HCT116 (cell line): Measurements from ENCODE around the gene KCNV2.

Experiments used
- ATF3 ChIP-seq: IDR thresholded peaks from 2 replicates; pipeline ENCODE4 v1.6.1; 2012
- CEBPB ChIP-seq: IDR thresholded peaks from 2 replicates; pipeline ENCODE4 v1.6.1; 2012; ENCODE audit warnings: low read depth
- CTCF ChIP-seq, 3 experiments: fragments of 200-600 bp in 1 of 3; sonication (generic) in 1 of 3; IDR thresholded peaks in 2 of 3; conservative IDR thresholded peaks in 1 of 3; 2 replicates each; pipeline ENCODE4 v1.5.1; 2012 to 2017; ENCODE audit warnings: low read depth in 2 of 3, low read length in 2 of 3, antibody characterized with exemption in 1 of 3, borderline replicate concordance in 1 of 3, control low read depth in 1 of 3, mild to moderate bottlenecking in 1 of 3, mixed read lengths in 1 of 3, mixed run types in 1 of 3, moderate library complexity in 1 of 3; ENCODE audit not compliant: insufficient read depth in 1 of 3
- EZH2 ChIP-seq: fragments of 200-600 bp; sonication (generic); IDR thresholded peaks from 2 replicates; pipeline ENCODE4 v1.6.1; 2017; ENCODE audit warnings: antibody characterized with exemption, mixed run types
- EZH2phosphoT487 ChIP-seq: fragments of 200-600 bp; IDR thresholded peaks from 2 replicates; pipeline ENCODE4 v1.6.1; 2018; ENCODE audit warnings: antibody characterized with exemption, borderline replicate concordance
- JUND ChIP-seq: IDR thresholded peaks from 2 replicates; pipeline ENCODE4 v1.6.1; 2012
- POLR2A ChIP-seq: IDR thresholded peaks from 2 replicates; pipeline ENCODE4 v1.7.0; 2011; ENCODE audit warnings: borderline replicate concordance; ENCODE audit not compliant: insufficient read depth, insufficient read length; ENCODE audit errors: extremely low read depth
- POLR2AphosphoS5 ChIP-seq: IDR thresholded peaks from 2 replicates; pipeline ENCODE4 v1.6.1; 2011; ENCODE audit warnings: mild to moderate bottlenecking, low read depth, low read length, moderate library complexity
- RAD21 ChIP-seq: IDR thresholded peaks from 2 replicates; pipeline ENCODE4 v1.6.1; 2012; ENCODE audit warnings: low read depth, mild to moderate bottlenecking
- SP1 ChIP-seq: IDR thresholded peaks from 2 replicates; pipeline ENCODE4 v1.6.1; 2012; ENCODE audit warnings: low read depth
- SRF ChIP-seq: IDR thresholded peaks from 2 replicates; pipeline ENCODE4 v1.6.1; 2012; ENCODE audit warnings: low read depth
- YY1 ChIP-seq: IDR thresholded peaks from 2 replicates; pipeline ENCODE4 v1.6.1; 2011; ENCODE audit warnings: low read length, low read depth, moderate library complexity, mild to moderate bottlenecking; ENCODE audit not compliant: insufficient replicate concordance; ENCODE audit errors: extremely low read depth
- ZFX ChIP-seq: fragments of 450-650 bp; IDR thresholded peaks from 2 replicates; pipeline ENCODE4 v1.6.1; 2017
- ZNF274 ChIP-seq: fragments of 200-500 bp; sonication (Bioruptor generic); IDR thresholded peaks from 2 replicates; pipeline ENCODE4 v1.6.1; 2014; ENCODE audit warnings: mild to moderate bottlenecking, low read depth, low read length, inconsistent platforms

- no peak for TF ChIP-seq EZH2
- no peak for TF ChIP-seq YY1
- TF ChIP-seq POLR2AphosphoS5, result no peak
- TF ChIP-seq CTCF (IDR thresholded peaks at IDR 0.05 in 2 of 3, conservative IDR thresholded peaks at IDR 0.05 in 1 of 3; ENCODE audit: borderline replicate concordance in 1 of 3, insufficient read depth in 1 of 3, low read depth in 2 of 3, low read length in 2 of 3), result no peak
- TF ChIP-seq SP1, result no peak
- TF ChIP-seq ZNF274, result no peak
- TF ChIP-seq POLR2A, result no peak
- TF ChIP-seq RAD21, result no peak
- no peak for TF ChIP-seq EZH2phosphoT487
- no peak for TF ChIP-seq JUND
- no peak for TF ChIP-seq ZFX
- TF ChIP-seq SRF, result no peak
- no peak for TF ChIP-seq CEBPB
- no peak for TF ChIP-seq ATF3
These were observed 40.8 kb upstream of the KCNV2 start for GRCh38 chr9:2676466-2676865.
